Lower lobe of right lung (tissue), 2 donors: ENCODE results near the gene NSUN6. TPM values are rescaled to one million over a fixed set of nuclear protein-coding genes. Genes with fewer than 3 reads are reported as not detected.
"Not testable (repeated sequence)": the region's sequence is repeated elsewhere in the genome, so short reads cannot be mapped to it uniquely, and the experiment has no call there.

ENCODE experiments used
- ATAC-seq, 2 donors: fragments of 200-7000 bp; cut with Tn5 transposase; one replicate each; pipeline ENCODE4 v1.9.1; 2020 to 2022; ENCODE audit warnings: mild to moderate bottlenecking in 2 of 2, moderate library complexity in 2 of 2
- DNase-seq: peaks from one replicate; pipeline ENCODE4 v3.0.0-alpha.2; 2020
- H3K27ac ChIP-seq: fragments of 200-600 bp; one replicate; pipeline ENCODE4 v1.8.0; 2022
- H3K27me3 ChIP-seq: fragments of 200-600 bp; one replicate; pipeline ENCODE4 v1.8.0; 2022; ENCODE audit warnings: low read depth
- H3K36me3 ChIP-seq: fragments of 200-600 bp; one replicate; pipeline ENCODE4 v1.8.0; 2022; ENCODE audit warnings: mild to moderate bottlenecking
- H3K4me1 ChIP-seq: fragments of 200-600 bp; one replicate; pipeline ENCODE4 v1.8.0; 2022
- H3K4me3 ChIP-seq: fragments of 200-600 bp; one replicate; pipeline ENCODE4 v1.8.0; 2022; ENCODE audit warnings: mild to moderate bottlenecking
- H3K9me3 ChIP-seq: fragments of 200-600 bp; one replicate; pipeline ENCODE4 v1.8.0; 2022
- CTCF ChIP-seq: fragments of 200-600 bp; IDR thresholded peaks from one replicate; pipeline ENCODE4 v1.8.0; 2022; ENCODE audit warnings: antibody characterized with exemption, mild to moderate bottlenecking
- intact Hi-C: fragments of 100-400 bp; cut with DNase I; formaldehyde crosslinking; loops from one replicate; pipeline ENCODE4 v1.11.0; 2022
- total RNA-seq: library from RNA; stranded (reverse); fragmentation: NEBNext Ultra II Directional; extraction: Animal tissue kit (Norgen Biotek cat#: 25700); gene quantifications from one replicate; pipeline ENCODE4 v1.2.1, GENCODE V29; 2021
- donor health status: DM: no; HTN: yes; CAD: no; lungs with severe emphysema.

Gene NSUN6
- total RNA-seq, 1 donor from 2014 or later = 13.1 TPM

- H3K27ac ChIP-seq = no peak overlapping the region
- no peak for TF ChIP-seq CTCF
- H3K4me1 ChIP-seq = peaks cover 6% of the 10 kb centered on the region
- no peak for ATAC-seq
- no peaks in the 10 kb centered on the region for H3K27me3 ChIP-seq
- H3K9me3 ChIP-seq = no peaks in the 10 kb centered on the region
- no peak for DNase-seq
- intact Hi-C loops = no loop called here
- peaks cover 3% of the 10 kb centered on the region for H3K36me3 ChIP-seq
- H3K4me3 ChIP-seq = no peak overlapping the region
Observed at GRCh38 chr10:18625886-18626285, 25.5 kb downstream of the NSUN6 start.

- H3K9me3 ChIP-seq, H3K27me3 ChIP-seq, H3K4me1 ChIP-seq, DNase-seq, ATAC-seq, H3K27ac ChIP-seq, H3K36me3 ChIP-seq, intact Hi-C loops, H3K4me3 ChIP-seq: not testable (repeated sequence)
Observed at GRCh38 chr10:18623671-18624070, 27.7 kb downstream of the NSUN6 start.

GRCh38 chr10:18620856-18621255 is 30.5 kb downstream of the NSUN6 start:
- intact Hi-C loops = no loop called here
- no peak for TF ChIP-seq CTCF
- Histone ChIP-seq H3K27ac (no peak overlapping the region), H3K9me3 (no peaks in the 10 kb centered on the region), H3K36me3 (peaks cover 3% of the 10 kb centered on the region), H3K4me3 (no peak overlapping the region), H3K27me3 (no peaks in the 10 kb centered on the region), H3K4me1 (no peaks in the 10 kb centered on the region)
- ATAC-seq (peak; percentile 46 to 80), DNase-seq (no peak)

DNA sequence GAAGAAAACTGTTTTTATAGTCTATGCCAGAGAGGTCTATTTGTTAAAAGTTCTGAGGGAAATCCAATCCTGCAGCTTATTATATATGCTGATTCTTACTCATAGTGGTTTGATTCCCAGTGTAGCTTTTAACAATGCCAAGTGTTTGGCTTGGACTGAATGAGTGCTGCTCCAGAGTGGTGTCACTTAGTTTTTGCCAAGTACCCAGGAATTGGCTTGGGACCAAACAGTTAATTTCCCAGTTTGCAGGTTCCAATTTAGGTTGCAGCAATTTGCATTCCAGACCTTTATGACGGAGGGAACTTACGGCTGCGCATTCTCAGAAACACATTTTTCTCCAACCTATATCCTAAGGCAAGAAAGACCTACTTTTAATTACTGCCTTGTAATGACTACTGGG is 32.4 kb downstream of the NSUN6 start:
- Histone ChIP-seq H3K27me3 (no peaks in the 10 kb centered on the region), H3K4me1 (no peaks in the 10 kb centered on the region), H3K9me3 (no peaks in the 10 kb centered on the region), H3K4me3 (no peak overlapping the region), H3K27ac (no peak overlapping the region), H3K36me3 (peaks cover 3% of the 10 kb centered on the region)
- TF ChIP-seq CTCF = no peak
- DNase-seq = no peak
- ATAC-seq = peak; percentile 68 to 87
- intact Hi-C loops = no loop called here

GRCh38 chr10:18616337-18616736 is 35.0 kb downstream of the NSUN6 start:
- no peak for TF ChIP-seq CTCF
- DNase-seq (no peak), ATAC-seq (no peak)
- Histone ChIP-seq H3K36me3 (peaks cover 3% of the 10 kb centered on the region), H3K27me3 (no peaks in the 10 kb centered on the region), H3K4me3 (no peak overlapping the region), H3K27ac (no peak overlapping the region), H3K4me1 (no peaks in the 10 kb centered on the region), H3K9me3 (no peaks in the 10 kb centered on the region)
- intact Hi-C loops = no loop called here

GRCh38 chr10:18615618-18616017 is 35.8 kb downstream of the NSUN6 start:
- intact Hi-C loops = no loop called here
- Histone ChIP-seq H3K9me3 (no peaks in the 10 kb centered on the region), H3K27me3 (no peaks in the 10 kb centered on the region), H3K27ac (no peak overlapping the region), H3K36me3 (no peaks in the 10 kb centered on the region), H3K4me3 (no peak overlapping the region), H3K4me1 (no peaks in the 10 kb centered on the region)
- ATAC-seq (no peak), DNase-seq (no peak)
- TF ChIP-seq CTCF = no peak
